Peyer's patch (tissue), 4 donors: ENCODE measurements around the gene LTF. TPM values are rescaled to one million over a fixed set of nuclear protein-coding genes. Genes with fewer than 3 reads are reported as not detected.

Experiments
- DNase-seq, 3 donors: peaks; one replicate each; pipeline ENCODE4 v3.0.0-alpha.2; 2017 to 2019
- H3K27ac ChIP-seq, 4 donors: fragments of 200-600 bp; sonication (generic); one replicate each; pipeline ENCODE4 v1.5.1; 2016 to 2019
- H3K27me3 ChIP-seq, 2 donors: fragments of 200-600 bp; sonication (generic); one replicate each; pipeline ENCODE4 v1.5.1; 2019
- H3K36me3 ChIP-seq, 3 donors: fragments of 200-600 bp; sonication (generic); one replicate each; pipeline ENCODE4 v1.5.1; 2016 to 2019
- H3K4me1 ChIP-seq, 4 donors: fragments of 200-600 bp; sonication (generic); one replicate each; pipeline ENCODE4 v1.5.1; 2016 to 2019
- H3K4me3 ChIP-seq, 4 donors: fragments of 200-600 bp; sonication (generic); 1 replicate in 3 of 4; 2 replicates in 1 of 4; pipeline ENCODE4 v1.5.1; 2016 to 2019; ENCODE audit warnings: mild to moderate bottlenecking in 1 of 4
- H3K9me3 ChIP-seq, 4 donors: fragments of 200-600 bp; sonication (generic); one replicate each; pipeline ENCODE4 v1.5.1; 2016 to 2019; ENCODE audit warnings: mild to moderate bottlenecking in 1 of 4
- CTCF ChIP-seq, 6 experiments: fragments of 450-650 bp in 4 of 6; fragments of 200-600 bp in 2 of 6; sonication (generic) in 1 of 6; IDR thresholded peaks; one replicate each; pipeline ENCODE4 v1.5.1; 2017 to 2019; ENCODE audit warnings: antibody characterized with exemption in 6 of 6, mild to moderate bottlenecking in 3 of 6, moderate library complexity in 1 of 6
- POLR2A ChIP-seq, 2 donors: fragments of 450-650 bp; IDR thresholded peaks; one replicate each; pipeline ENCODE4 v1.5.1; 2017; ENCODE audit warnings: antibody characterized with exemption in 2 of 2, mild to moderate bottlenecking in 2 of 2, moderate library complexity in 2 of 2
- total RNA-seq, 4 donors: library from RNA; depleted of rRNA; stranded (reverse); fragments of >200 nt; gene quantifications; one replicate each; pipeline ENCODE4 v1.1.0, GENCODE V29; 2016

Gene LTF
- total RNA-seq, 4 donors from 2014 or later: 0.38 to 12.4 (median 1.1) TPM; not detected in 1

- H3K4me1 ChIP-seq: no peaks in the 10 kb centered on the region
- H3K9me3 ChIP-seq: no peaks in the 10 kb centered on the region
- no peaks in the 10 kb centered on the region for H3K27me3 ChIP-seq
- no peak overlapping the region for H3K4me3 ChIP-seq
- H3K36me3 ChIP-seq: no peaks in the 10 kb centered on the region
- no peak for DNase-seq
- H3K27ac ChIP-seq: no peak overlapping the region
- TF ChIP-seq CTCF (IDR thresholded peaks at IDR 0.05) (no peak), POLR2A (IDR thresholded peaks at IDR 0.05) (no peak)
Measured at GRCh38 chr3:46478341-46478740, 13.6 kb upstream of the LTF start.

- H3K27me3 ChIP-seq: no peaks in the 10 kb centered on the region
- TF ChIP-seq POLR2A (IDR thresholded peaks at IDR 0.05) (no peak), CTCF (IDR thresholded peaks at IDR 0.05) (no peak)
- no peaks in the 10 kb centered on the region for H3K4me1 ChIP-seq
- no peak overlapping the region for H3K4me3 ChIP-seq
- H3K27ac ChIP-seq: no peak overlapping the region
- H3K36me3 ChIP-seq: no peaks in the 10 kb centered on the region
- no peaks in the 10 kb centered on the region for H3K9me3 ChIP-seq
- DNase-seq: no peak
Measured at GRCh38 chr3:46477756-46478155, 13.1 kb upstream of the LTF start.

GRCh38 chr3:46477145-46477544, 12.4 kb upstream of the LTF start:
- Histone ChIP-seq H3K9me3 (no peaks in the 10 kb centered on the region), H3K4me3 (no peak overlapping the region), H3K36me3 (no peaks in the 10 kb centered on the region), H3K27ac (no peak overlapping the region), H3K4me1 (no peaks in the 10 kb centered on the region), H3K27me3 (no peaks in the 10 kb centered on the region)
- no peak for DNase-seq
- TF ChIP-seq POLR2A (IDR thresholded peaks at IDR 0.05): no peak
- no peak for TF ChIP-seq CTCF (IDR thresholded peaks at IDR 0.05)

- H3K9me3 ChIP-seq: no peaks in the 10 kb centered on the region
- TF ChIP-seq POLR2A (IDR thresholded peaks at IDR 0.05) (no peak), CTCF (IDR thresholded peaks at IDR 0.05) (no peak)
- H3K27me3 ChIP-seq: no peaks in the 10 kb centered on the region
- H3K27ac ChIP-seq: no peak overlapping the region
- no peak for DNase-seq
- H3K4me1 ChIP-seq: no peaks in the 10 kb centered on the region
- no peaks in the 10 kb centered on the region for H3K36me3 ChIP-seq
- no peak overlapping the region for H3K4me3 ChIP-seq
Measured at GRCh38 chr3:46472736-46473135, 8.0 kb upstream of the LTF start.

GRCh38 chr3:46471371-46471914, 6.7 kb upstream of the LTF start:
- TF ChIP-seq CTCF (IDR thresholded peaks at IDR 0.05) (no peak), POLR2A (IDR thresholded peaks at IDR 0.05) (no peak)
- H3K4me1 ChIP-seq: no peaks in the 10 kb centered on the region
- no peak overlapping the region for H3K27ac ChIP-seq
- no peaks in the 10 kb centered on the region for H3K36me3 ChIP-seq
- H3K27me3 ChIP-seq: no peaks in the 10 kb centered on the region
- H3K4me3 ChIP-seq: no peak overlapping the region
- no peak for DNase-seq
- H3K9me3 ChIP-seq: no peaks in the 10 kb centered on the region

GRCh38 chr3:46470831-46471230, 6.1 kb upstream of the LTF start:
- Histone ChIP-seq H3K4me3 (no peak overlapping the region), H3K9me3 (no peaks in the 10 kb centered on the region), H3K36me3 (no peaks in the 10 kb centered on the region), H3K27ac (no peak overlapping the region), H3K27me3 (no peaks in the 10 kb centered on the region), H3K4me1 (no peaks in the 10 kb centered on the region)
- DNase-seq: no peak
- TF ChIP-seq CTCF (IDR thresholded peaks at IDR 0.05) (no peak), POLR2A (IDR thresholded peaks at IDR 0.05) (no peak)
